Psoas muscle (tissue), 8 donors: ENCODE results near the gene NR1I3. TPM values are rescaled to one million over a fixed set of nuclear protein-coding genes. Genes with fewer than 3 reads are reported as not detected.

Experiments
- ATAC-seq, 4 donors: fragments of 200-7000 bp; cut with Tn5 transposase; one replicate each; pipeline ENCODE4 v1.9.1; 2020; ENCODE audit warnings: moderate library complexity in 3 of 4, mild to moderate bottlenecking in 2 of 4
- DNase-seq, 2 donors: peaks; one replicate each; pipeline ENCODE4 v3.0.0-alpha.2; 2020
- H3K27ac ChIP-seq: fragments of 200-600 bp; one replicate; pipeline ENCODE4 v1.8.0; 2022
- H3K27me3 ChIP-seq, 3 donors: fragments of 200-600 bp in 1 of 3; one replicate each; pipeline versions ENCODE4 v1.6.1 to v1.8.0; 2013 to 2022; ENCODE audit warnings: low read length in 2 of 3, mild to moderate bottlenecking in 2 of 3, moderate library complexity in 1 of 3; ENCODE audit not compliant: insufficient read depth in 3 of 3
- H3K36me3 ChIP-seq, 2 donors: fragments of 200-600 bp in 1 of 2; one replicate each; pipeline versions ENCODE4 v1.6.1 to v1.8.0; 2013 to 2022; ENCODE audit warnings: low read depth in 1 of 2, mild to moderate bottlenecking in 1 of 2, moderate library complexity in 1 of 2; ENCODE audit not compliant: insufficient read depth in 1 of 2
- H3K4me1 ChIP-seq: fragments of 200-600 bp; one replicate; pipeline ENCODE4 v1.8.0; 2022
- H3K4me3 ChIP-seq: fragments of 200-600 bp; one replicate; pipeline ENCODE4 v1.8.0; 2022; ENCODE audit warnings: mild to moderate bottlenecking
- H3K9me3 ChIP-seq: fragments of 200-600 bp; one replicate; pipeline ENCODE4 v1.8.0; 2022
- CTCF ChIP-seq: fragments of 200-600 bp; IDR thresholded peaks from one replicate; pipeline ENCODE4 v1.8.0; 2022; ENCODE audit warnings: antibody characterized with exemption
- WGBS, 3 donors: extraction: QIAGEN DNeasy Blood & Tissue Kit; methylation state at CpG; one replicate each; pipeline versions ENCODE4 v1.1.6 to v1.1.7; 2013; 5-methylcytosine and 5-hydroxymethylcytosine counted together
- intact Hi-C, 2 donors: fragments of 100-400 bp; cut with DNase I; formaldehyde crosslinking; loops; one replicate each; pipeline versions ENCODE4 v1.11.0 to v1.14.2; 2022
- polyA plus RNA-seq, 3 donors: library from polyadenylated mRNA; stranded (reverse); fragments of 200-250 nt; gene quantifications; one replicate each; pipeline ENCODE4 v1.2.3, GENCODE V29; 2013
- total RNA-seq, 4 donors: library from RNA; stranded (reverse); fragmentation: NEBNext Ultra II Directional in 2 of 4; extraction: Animal tissue kit (Norgen Biotek cat#: 25700) in 2 of 4; gene quantifications; one replicate each; pipeline versions ENCODE4 v1.2.1 to v1.2.4, GENCODE V29; 2021 to 2023
- donor health status: healthy with polysubstance abuse.
- donor health status: DM: no; HTN: no; CAD: no; lungs with moderate emphysema.
- donor health status: Bipolar disorder and iron deficiency.
- donor health status: healthy.
- donor health status: DM: yes; HTN: yes; CAD: no.
- donor health status: DM: no; HTN: no; CAD: no.
- donor health status: DM: no; HTN: no; CAD: no.
- donor health status: DM: yes; HTN: yes; CAD: no.

The NR1I3 gene
- total and polyA plus RNA-seq, 7 donors = 0.17 to 0.42 (median 0.25) TPM; not detected in 4

- 26 to 30% (median 26%) methylated on average over 2 of the region's 2 CpGs for WGBS, 3 donors
- peak in 1 of 2 donors; percentile 12 for DNase-seq
- Histone ChIP-seq H3K4me3 (no peak overlapping the region), H3K9me3 (no peaks in the 10 kb centered on the region), H3K36me3 (no peaks in the 10 kb centered on the region), H3K27ac (peak overlapping the region; percentile 69), H3K27me3 (no peaks in the 10 kb centered on the region), H3K4me1 (peaks cover 16% of the 10 kb centered on the region)
- no peak for TF ChIP-seq CTCF
- intact Hi-C loops = no loop called here
- ATAC-seq = peak in 2 of 4 donors; percentile 12 to 29
Observed at GRCh38 chr1:161185732-161186311, 52.2 kb downstream of the NR1I3 start.

GRCh38 chr1:161185282-161185682 lies 52.7 kb downstream of the NR1I3 start:
- Histone ChIP-seq H3K27ac (peak overlapping the region; percentile 69), H3K9me3 (no peaks in the 10 kb centered on the region), H3K4me1 (peaks cover 16% of the 10 kb centered on the region), H3K27me3 (no peaks in the 10 kb centered on the region), H3K4me3 (no peak overlapping the region), H3K36me3 (no peaks in the 10 kb centered on the region)
- no peak for TF ChIP-seq CTCF
- WGBS, 3 donors = 4 to 5% (median 4%) methylated on average over 3 of the region's 3 CpGs
- intact Hi-C loops = no loop called here
- DNase-seq (peak; percentile 68 to 77), ATAC-seq (peak; percentile 64 to 79 (median 68))

GRCh38 chr1:161182214-161182613 lies 55.8 kb downstream of the NR1I3 start:
- H3K9me3 ChIP-seq = no peaks in the 10 kb centered on the region
- no peak overlapping the region for H3K4me3 ChIP-seq
- no peaks in the 10 kb centered on the region for H3K27me3 ChIP-seq
- H3K36me3 ChIP-seq = no peaks in the 10 kb centered on the region
- TF ChIP-seq CTCF = no peak
- peaks cover 16% of the 10 kb centered on the region for H3K4me1 ChIP-seq
- intact Hi-C loops = no loop called here
- DNase-seq (peak in 1 of 2 donors; percentile 3), ATAC-seq (no peak)
- no peak overlapping the region for H3K27ac ChIP-seq
- 98 to 100% (median 100%) methylated on average over 1 of the region's 1 CpG for WGBS, 3 donors

GRCh38 chr1:161180639-161181038 lies 57.4 kb downstream of the NR1I3 start:
- no peak overlapping the region for H3K27ac ChIP-seq
- H3K4me1 ChIP-seq = peaks cover 21% of the 10 kb centered on the region
- H3K9me3 ChIP-seq = no peaks in the 10 kb centered on the region
- no peaks in the 10 kb centered on the region for H3K27me3 ChIP-seq
- TF ChIP-seq CTCF = peak; percentile 7
- ATAC-seq (no peak), DNase-seq (no peak)
- no peak overlapping the region for H3K4me3 ChIP-seq
- 52 to 75% (median 53%) methylated on average over 1 of the region's 1 CpG for WGBS, 3 donors
- intact Hi-C loops = no loop called here
- peaks cover 0 to 8% of the 10 kb centered on the region in 2 donors for H3K36me3 ChIP-seq

GRCh38 chr1:161179698-161180097 lies 58.3 kb downstream of the NR1I3 start:
- Histone ChIP-seq H3K27ac (no peak overlapping the region), H3K27me3 (no peaks in the 10 kb centered on the region), H3K9me3 (no peaks in the 10 kb centered on the region), H3K4me3 (no peak overlapping the region), H3K4me1 (peaks cover 17% of the 10 kb centered on the region), H3K36me3 (peaks cover 0 to 17% of the 10 kb centered on the region in 2 donors)
- no peak for ATAC-seq
- no peak for TF ChIP-seq CTCF
- intact Hi-C loops = no loop called here
- peak in 1 of 2 donors; percentile 2 for DNase-seq
- 93 to 98% (median 96%) methylated on average over 3 of the region's 3 CpGs for WGBS, 3 donors
